GM12875 (cell line): Measurements from ENCODE around the gene LSM14A.
"Not testable (repeated sequence)": the region's sequence is repeated elsewhere in the genome, so short reads cannot be mapped to it uniquely, and the experiment has no call there.

ENCODE experiments used
- H3K4me3 ChIP-seq: one replicate; pipeline ENCODE4 v1.5.1; 2011; ENCODE audit warnings: low read depth, low read length, control low read depth
- TF ChIP-seq, protein P1 (sequence below): IDR thresholded peaks from 2 replicates; pipeline ENCODE4 v1.5.1; 2011; ENCODE audit warnings: low read depth, mild to moderate bottlenecking, control low read depth, inconsistent platforms, low read length, moderate library complexity, borderline replicate concordance; ENCODE audit not compliant: insufficient read depth

LSM14A gene

DNA sequence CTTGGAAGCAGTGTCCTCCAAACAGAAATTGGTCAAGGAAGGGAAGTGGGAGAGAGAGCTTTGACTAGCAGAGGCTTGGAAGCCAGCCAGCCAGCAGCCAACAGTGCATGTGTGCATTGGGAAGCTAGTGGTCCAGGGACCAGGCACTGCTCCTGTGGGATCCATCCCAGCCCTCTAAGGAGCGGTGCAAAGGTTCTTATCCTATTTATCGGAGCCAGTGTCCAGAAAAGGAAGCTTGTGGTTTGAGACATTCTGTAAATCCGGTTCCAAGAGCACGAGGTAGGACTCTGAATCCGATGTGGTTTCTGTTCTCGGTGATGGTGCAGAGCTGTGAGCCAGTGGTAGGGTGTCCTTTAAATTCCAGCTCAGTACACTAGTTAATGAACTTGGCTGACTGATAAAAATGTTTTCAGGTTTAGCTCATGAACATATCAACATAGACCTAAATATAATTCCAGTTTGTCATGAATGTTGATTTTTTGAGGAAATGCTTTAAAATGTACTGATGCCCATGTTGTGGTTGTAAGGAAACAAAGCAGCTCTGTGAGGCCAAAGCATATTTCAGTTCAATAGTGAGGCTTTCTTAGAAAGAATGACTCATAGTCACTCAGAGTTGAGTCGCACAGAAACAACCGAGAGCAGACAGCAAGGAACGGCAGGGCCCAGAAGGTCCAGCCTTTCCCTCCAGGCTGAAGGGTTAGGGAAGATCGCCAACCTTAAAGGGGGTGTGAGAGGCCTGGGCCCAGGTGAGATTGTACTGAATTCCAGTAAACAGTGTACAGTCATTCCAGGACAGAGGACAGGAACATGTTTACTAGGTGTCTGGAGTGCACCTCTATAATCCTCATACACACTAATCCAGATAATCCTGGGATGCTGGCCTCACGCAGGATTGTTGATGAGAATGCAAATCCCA is 60.5 kb downstream of the LSM14A start:
- TF ChIP-seq, protein P1, sequence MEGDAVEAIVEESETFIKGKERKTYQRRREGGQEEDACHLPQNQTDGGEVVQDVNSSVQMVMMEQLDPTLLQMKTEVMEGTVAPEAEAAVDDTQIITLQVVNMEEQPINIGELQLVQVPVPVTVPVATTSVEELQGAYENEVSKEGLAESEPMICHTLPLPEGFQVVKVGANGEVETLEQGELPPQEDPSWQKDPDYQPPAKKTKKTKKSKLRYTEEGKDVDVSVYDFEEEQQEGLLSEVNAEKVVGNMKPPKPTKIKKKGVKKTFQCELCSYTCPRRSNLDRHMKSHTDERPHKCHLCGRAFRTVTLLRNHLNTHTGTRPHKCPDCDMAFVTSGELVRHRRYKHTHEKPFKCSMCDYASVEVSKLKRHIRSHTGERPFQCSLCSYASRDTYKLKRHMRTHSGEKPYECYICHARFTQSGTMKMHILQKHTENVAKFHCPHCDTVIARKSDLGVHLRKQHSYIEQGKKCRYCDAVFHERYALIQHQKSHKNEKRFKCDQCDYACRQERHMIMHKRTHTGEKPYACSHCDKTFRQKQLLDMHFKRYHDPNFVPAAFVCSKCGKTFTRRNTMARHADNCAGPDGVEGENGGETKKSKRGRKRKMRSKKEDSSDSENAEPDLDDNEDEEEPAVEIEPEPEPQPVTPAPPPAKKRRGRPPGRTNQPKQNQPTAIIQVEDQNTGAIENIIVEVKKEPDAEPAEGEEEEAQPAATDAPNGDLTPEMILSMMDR = no peak
- H3K4me3 ChIP-seq = no peak overlapping the region

DNA sequence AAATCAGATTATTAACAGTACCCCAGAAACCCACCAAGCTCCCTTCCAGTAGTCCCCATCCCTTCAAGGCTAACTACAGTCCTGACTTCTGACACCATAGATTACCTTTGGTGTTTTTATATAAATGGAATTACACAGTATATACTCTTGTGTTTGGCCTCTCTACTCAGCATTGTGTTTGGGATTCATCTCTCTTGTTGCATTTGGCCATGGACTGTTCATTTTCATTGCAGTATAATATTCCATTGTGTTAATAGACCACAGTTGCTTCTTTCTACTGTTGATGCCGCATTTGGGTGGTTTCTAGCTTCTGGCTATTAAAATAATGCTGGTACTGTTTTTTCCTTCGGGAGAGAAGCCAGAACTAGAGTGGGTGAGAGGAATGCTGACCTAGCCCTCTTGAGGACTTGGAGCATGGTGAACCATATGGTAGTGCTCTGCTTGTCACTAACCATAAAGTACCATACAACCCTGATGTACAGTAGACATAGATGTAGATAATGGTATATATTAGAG is 63.2 kb downstream of the LSM14A start:
- H3K4me3 ChIP-seq = no peak overlapping the region
- TF ChIP-seq, protein P1 = no peak

DNA sequence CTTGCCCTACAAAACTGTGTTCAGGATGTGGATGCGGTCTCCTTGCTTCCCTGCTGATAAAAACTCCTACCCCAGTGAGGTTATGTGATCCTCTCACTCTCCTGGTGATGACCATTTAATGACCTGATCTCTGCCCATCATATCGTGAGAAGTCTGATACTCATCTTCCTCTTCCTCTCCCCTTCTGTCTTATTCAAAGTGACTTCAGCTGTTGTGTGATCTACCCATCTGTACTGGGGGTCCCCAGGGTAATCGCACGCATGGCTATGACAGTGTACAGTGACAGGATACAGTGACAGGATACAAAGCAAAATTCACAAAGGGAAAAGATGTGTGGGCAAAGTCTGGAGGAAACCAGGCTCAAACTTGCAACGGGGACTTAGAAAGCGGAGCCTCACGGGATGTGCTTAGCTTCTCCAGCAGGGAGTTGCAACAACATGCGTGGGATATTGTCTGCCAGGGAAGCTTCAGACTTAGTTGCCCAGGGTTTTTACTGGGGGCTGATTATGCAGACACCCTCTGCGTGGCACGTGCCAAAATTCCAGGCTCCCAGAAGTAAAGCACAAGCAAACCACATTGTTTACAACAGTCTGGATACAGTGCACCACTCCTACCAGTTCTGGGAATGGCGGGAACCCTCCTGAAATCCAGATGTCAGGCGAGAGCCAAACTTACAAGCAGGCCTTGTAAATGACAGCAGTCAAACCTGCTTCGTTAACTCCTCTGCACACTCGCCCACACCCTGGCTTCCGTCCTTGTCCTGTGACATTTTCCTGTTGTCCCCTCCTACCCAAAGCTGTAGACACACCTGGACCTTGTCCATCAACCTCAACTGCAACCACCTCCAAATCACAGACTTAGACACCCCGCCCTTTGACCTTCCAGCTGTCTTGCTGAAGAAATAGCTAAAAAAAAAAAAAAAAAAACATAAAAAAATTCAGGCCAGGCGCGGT is 64.0 kb downstream of the LSM14A start:
- TF ChIP-seq, protein P1 = no peak
- H3K4me3 ChIP-seq = no peak overlapping the region

DNA sequence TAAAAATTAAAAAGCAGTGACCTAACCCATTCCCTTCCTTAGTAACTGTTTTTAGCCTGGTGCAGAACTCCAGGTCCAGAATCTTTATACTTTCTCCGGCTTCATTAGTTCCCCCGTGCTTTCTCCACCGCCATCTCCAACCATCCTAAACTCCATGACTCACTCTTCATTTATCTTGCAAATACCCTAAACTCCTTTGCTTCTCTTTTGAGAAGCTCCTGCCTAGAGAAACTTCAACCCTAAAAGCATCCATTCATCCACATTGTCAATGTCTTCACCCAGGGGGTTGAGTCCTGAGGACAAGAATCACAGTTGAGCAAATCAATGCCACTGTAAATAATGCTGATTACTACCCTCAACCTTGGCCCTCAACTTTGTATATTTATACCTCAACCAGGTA is 65.0 kb downstream of the LSM14A start:
- H3K4me3 ChIP-seq = no peak overlapping the region
- TF ChIP-seq, protein P1 = no peak

DNA sequence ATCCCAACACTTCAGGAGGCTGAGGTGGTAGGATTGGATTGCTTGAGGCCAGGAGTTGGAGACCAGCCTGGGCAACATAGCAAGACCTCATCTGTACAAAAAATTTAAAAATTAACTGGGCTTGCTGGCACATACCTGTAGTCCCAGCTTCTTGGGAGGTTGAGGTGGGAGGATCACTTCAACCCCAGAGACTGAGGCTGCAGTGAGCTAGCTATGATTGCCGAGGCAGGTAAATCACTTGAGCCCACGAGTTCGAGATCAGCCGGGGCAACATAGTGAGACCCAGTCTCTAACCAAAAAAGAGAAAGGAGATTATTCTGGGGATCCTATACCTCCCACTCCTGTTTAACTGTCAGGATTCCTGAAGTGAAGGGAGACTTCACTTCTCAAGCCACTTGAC is 65.6 kb downstream of the LSM14A start:
- no peak overlapping the region for H3K4me3 ChIP-seq
- TF ChIP-seq, protein P1 = no peak

DNA sequence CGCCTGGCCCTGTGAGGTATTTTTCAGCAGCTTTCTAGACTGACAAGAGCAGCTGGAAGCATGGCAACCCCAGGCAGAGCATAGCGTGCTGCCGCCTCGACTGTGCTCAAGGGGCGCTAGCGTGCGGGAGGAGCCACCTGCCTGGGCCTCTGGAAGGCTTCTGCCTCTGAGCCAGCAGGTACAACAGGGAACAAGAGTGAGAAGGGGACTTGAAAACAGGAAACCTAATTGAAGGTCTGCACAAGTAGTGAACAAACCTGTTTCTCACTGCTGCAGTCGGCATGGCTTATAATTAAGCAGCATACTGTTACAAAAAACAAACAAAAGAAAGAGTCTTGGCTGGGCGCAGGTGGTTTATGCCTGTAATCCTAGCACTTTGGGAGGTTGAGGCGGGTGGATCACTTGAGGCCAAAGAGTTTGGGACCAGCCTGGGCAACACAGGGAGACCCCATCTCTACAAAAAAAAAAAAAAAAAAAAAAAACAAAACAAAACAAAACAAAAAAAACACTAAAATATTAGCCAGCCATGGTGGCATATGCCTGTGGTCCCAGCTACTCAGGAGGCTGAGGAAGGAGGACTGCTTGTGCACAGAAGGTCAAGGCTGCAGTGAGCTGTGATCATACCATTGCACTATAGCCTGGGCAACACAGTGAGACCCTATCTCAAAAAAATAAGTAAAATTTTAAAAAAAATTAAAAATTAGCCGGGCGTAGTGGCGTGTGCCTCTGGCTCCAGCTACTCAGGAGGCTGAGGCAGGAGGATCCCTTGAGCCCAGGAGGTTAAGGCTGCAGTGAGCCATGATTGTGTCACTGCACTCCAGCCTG is 69.4 kb downstream of the LSM14A start:
- TF ChIP-seq, protein P1 = peak; percentile 58; the same call in 1 of the 2 replicates
- H3K4me3 ChIP-seq = no peak overlapping the region

DNA sequence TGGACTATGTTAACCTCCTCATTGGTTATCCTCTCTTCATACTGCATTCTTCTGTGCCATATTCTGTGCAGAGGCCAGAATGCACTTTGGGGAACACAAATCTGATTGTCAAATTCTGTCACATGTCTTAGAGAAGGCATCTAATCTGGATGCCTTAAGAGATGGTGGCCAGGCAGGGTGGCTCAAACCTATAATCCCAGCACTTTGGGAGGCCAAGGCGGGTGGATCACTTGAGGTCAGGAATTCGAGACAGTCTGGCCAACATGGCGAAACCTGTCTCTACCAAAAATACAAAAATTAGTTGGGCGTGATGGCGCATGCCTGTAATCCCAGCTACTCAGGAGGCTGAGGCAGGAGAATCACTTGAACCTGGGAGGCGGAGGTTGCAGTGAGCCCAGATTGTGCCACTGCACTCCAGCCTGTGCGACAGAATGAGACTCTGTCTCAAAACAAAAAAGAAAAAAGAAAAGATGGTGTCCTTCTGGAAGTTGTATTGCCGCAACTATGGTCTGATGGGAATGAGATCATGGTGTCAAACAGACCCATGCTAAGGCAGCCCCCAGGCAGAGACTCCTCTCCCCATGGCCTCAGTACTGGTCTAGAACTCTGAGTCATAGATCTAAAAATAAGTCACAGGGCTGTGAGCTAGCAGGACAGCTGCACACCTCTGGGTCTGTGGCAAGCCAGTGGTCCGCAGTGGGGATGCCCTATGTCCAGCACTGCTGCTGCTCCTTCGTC is 71.0 kb downstream of the LSM14A start:
- not testable (repeated sequence) for H3K4me3 ChIP-seq
